NCI-H2107 (cell line): Measurements from ENCODE around the gene RYR3.

ENCODE experiments used
- DNase-seq: peaks from one replicate; lab custom pipeline; 2025; lab: John Stamatoyannopoulos, UW

RYR3 gene

DNA sequence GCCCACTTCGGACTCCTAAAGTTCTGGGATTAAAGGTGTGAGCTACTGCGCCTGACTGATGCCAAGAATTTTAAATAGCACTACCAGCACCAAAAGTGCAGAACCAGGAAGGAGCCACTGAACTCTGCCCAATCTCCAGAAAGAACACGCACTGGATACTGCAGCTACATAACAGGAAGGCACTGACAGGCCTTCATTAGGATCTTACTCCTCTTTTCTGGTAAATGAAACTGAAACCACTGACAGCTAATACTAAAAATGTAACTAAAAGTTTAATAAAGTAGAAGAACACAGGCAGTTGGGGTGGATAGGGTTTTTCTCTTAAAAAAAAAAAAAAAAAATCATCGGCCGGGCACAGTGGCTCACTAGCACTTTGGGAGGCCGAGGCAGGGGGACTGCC, 583.4 kb downstream of the RYR3 start:
- DNase-seq = no peak

GRCh38 chr15:33902043-33902442, 591.3 kb downstream of the RYR3 start:
- DNase-seq = no peak

DNA sequence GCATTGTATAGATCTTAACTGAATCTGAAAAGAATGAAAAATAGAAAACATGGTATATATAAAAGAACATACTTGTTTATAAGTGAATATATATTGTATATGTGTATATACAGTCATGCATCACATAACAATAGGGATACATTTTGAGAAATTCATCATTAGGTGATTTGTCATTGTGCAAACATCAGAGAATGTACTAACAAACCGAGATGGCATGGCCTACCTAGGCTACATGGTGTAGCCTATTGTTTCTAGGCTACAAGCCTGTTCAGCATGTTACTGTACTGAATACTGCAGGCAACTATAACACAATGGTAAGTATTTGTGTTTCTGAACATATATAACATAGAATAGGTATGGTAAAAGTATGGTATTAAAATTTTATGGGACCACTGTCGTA, 592.9 kb downstream of the RYR3 start:
- no peak for DNase-seq

DNA sequence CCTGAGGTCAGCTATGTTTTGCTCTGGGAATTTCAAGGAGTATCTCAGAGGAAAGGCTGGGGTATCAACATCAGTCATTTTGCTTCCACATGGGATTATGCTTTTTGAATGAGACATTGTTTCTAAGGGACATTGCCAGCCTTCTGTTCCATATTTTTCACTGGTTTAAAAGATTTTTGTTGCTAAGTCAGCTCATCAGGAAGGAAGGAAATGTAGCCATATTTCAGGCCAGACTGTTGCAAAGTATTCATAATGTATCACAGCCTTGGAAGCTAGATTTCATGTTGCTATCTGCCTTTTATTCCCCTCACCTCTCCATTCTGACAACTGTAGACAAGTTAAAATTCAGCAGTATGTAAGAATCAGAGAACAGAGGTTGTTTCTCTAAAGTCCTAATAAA, 596.6 kb downstream of the RYR3 start:
- DNase-seq = no peak

DNA sequence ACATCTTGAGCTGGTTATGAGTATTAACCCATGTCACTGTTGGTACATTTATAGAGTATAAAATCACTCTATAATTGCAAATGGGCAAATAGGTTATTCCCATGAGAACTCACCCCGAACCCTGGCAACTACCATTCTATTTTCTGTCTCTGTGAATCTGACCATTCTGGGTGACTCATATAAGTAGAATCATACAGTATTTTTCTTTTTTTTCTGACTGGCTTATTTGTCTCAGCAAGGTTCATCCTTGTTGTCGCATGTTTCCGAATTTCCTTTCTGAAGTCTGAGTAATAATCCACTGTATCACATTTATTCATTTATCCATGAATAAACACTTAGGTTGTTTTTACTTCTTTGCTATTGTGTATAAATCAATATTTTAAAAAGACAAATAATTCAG, 597.6 kb downstream of the RYR3 start:
- no peak for DNase-seq

GRCh38 chr15:33910741-33911140, 600.0 kb downstream of the RYR3 start:
- no peak for DNase-seq

GRCh38 chr15:33912326-33912725, 601.6 kb downstream of the RYR3 start:
- no peak for DNase-seq

GRCh38 chr15:33913459-33913858, 602.7 kb downstream of the RYR3 start:
- no peak for DNase-seq
